ENCODE data around the gene USP10.

GRCh38 chr16:84715424-84715823 lies 15.6 kb downstream of the USP10 start:
- TF ChIP-seq CTCF (conservative IDR thresholded peaks at IDR 0.05; ENCODE audit: low read length) (no peak), EZH2phosphoT487 (IDR thresholded peaks at IDR 0.05; ENCODE audit: borderline replicate concordance, low read depth, low read length) (no peak)

Measured in OCI-LY7 (cell line).